Spleen (tissue), 11 donors: ENCODE data around the gene HIRIP3. TPM values are rescaled to one million over a fixed set of nuclear protein-coding genes. Genes with fewer than 3 reads are reported as not detected.

Source experiments
- DNase-seq: peaks from one replicate; pipeline ENCODE4 v3.0.0-alpha.2; 2020
- H3K27ac ChIP-seq, 8 donors: fragments of 200-600 bp; sonication (generic) in 7 of 8; 1 replicate in 4 of 8; 2 replicates in 4 of 8; pipeline versions ENCODE4 v1.5.0 to v1.8.0; 2016 to 2021; ENCODE audit warnings: inconsistent platforms in 4 of 8, mild to moderate bottlenecking in 4 of 8, moderate library complexity in 1 of 8
- H3K27me3 ChIP-seq, 7 donors: fragments of 200-600 bp; sonication (generic) in 6 of 7; replicated peaks in 1 of 7; 1 replicate in 4 of 7; 2 replicates in 3 of 7; pipeline versions ENCODE4 v1.5.0 to v1.8.0; 2016 to 2021; ENCODE audit warnings: inconsistent platforms in 3 of 7, mild to moderate bottlenecking in 1 of 7
- H3K36me3 ChIP-seq, 6 donors: fragments of 200-600 bp; sonication (generic) in 5 of 6; 1 replicate in 4 of 6; 2 replicates in 2 of 6; pipeline versions ENCODE4 v1.5.0 to v1.8.0; 2016 to 2021; ENCODE audit warnings: inconsistent platforms in 2 of 6
- H3K4me1 ChIP-seq, 6 donors: fragments of 200-600 bp; sonication (generic) in 5 of 6; 1 replicate in 3 of 6; 2 replicates in 3 of 6; pipeline versions ENCODE4 v1.5.0 to v1.8.0; 2016 to 2021; ENCODE audit warnings: inconsistent platforms in 3 of 6
- H3K4me3 ChIP-seq, 8 donors: fragments of 200-600 bp; sonication (generic) in 7 of 8; 1 replicate in 4 of 8; 2 replicates in 4 of 8; pipeline versions ENCODE4 v1.5.0 to v1.8.0; 2016 to 2021; ENCODE audit warnings: inconsistent platforms in 4 of 8, mild to moderate bottlenecking in 4 of 8, moderate library complexity in 2 of 8
- H3K9me3 ChIP-seq, 8 donors: fragments of 200-600 bp; sonication (generic) in 7 of 8; 1 replicate in 4 of 8; 2 replicates in 4 of 8; pipeline versions ENCODE4 v1.5.0 to v1.8.0; 2016 to 2021; ENCODE audit warnings: inconsistent platforms in 4 of 8
- CTCF ChIP-seq, 11 experiments: fragments of 200-600 bp in 7 of 11; fragments of 450-650 bp in 4 of 11; sonication (generic) in 4 of 11; IDR thresholded peaks in 8 of 11; conservative IDR thresholded peaks in 3 of 11; 1 replicate in 7 of 11; 2 replicates in 4 of 11; pipeline versions ENCODE4 v1.4.0 to v1.8.0; 2016 to 2021; ENCODE audit warnings: antibody characterized with exemption in 11 of 11, inconsistent platforms in 4 of 11, mild to moderate bottlenecking in 1 of 11
- POLR2A ChIP-seq, 3 donors: fragments of 450-650 bp; IDR thresholded peaks; one replicate each; pipeline ENCODE4 v1.5.1; 2017; ENCODE audit warnings: antibody characterized with exemption in 3 of 3, mild to moderate bottlenecking in 1 of 3
- POLR2AphosphoS5 ChIP-seq, 3 donors: sonication (generic); formaldehyde crosslinking; IDR thresholded peaks; one replicate each; pipeline ENCODE4 v1.5.1; 2017; ENCODE audit warnings: antibody characterized with exemption in 3 of 3
- WGBS, 5 donors: extraction: QIAGEN DNeasy Blood & Tissue Kit in 3 of 5; methylation state at CpG; one replicate each; pipeline versions ENCODE4 v1.1.5 to v1.1.7; 2013 to 2018; 5-methylcytosine and 5-hydroxymethylcytosine counted together
- intact Hi-C: fragments of 100-400 bp; cut with DNase I; formaldehyde crosslinking; loops from one replicate; pipeline ENCODE4 v1.15.0; 2023; ENCODE audit warnings: low total_unique reads
- polyA plus RNA-seq, 3 donors: library from polyadenylated mRNA; stranded (reverse); fragments of 200-250 nt; gene quantifications; one replicate each; pipeline ENCODE4 v1.2.1, GENCODE V29; 2013
- total RNA-seq, 7 donors: library from RNA; depleted of rRNA in 3 of 7; stranded (reverse); fragments of >200 nt in 3 of 7; fragmentation: NEBNext Ultra II Directional in 4 of 7; extraction: Animal tissue kit (Norgen Biotek cat#: 25700) in 4 of 7; gene quantifications; one replicate each; pipeline versions ENCODE4 v1.1.0 to v1.2.1, GENCODE V29; 2016 to 2021
- donor health status: healthy with polysubstance abuse.
- donor health status: DM: no; HTN: no; CAD: no; lungs with moderate emphysema.
- donor health status: DM: no; HTN: no; CAD: no.
- donor health status: Bipolar disorder and iron deficiency.
- donor health status: healthy.
- donor health status: DM: no; HTN: no; CAD: no.
- donor health status: DM: yes; HTN: yes; CAD: no.

Gene HIRIP3
- total and polyA plus RNA-seq, 10 donors: 10.0 to 17.7 (median 14.0) TPM

DNA sequence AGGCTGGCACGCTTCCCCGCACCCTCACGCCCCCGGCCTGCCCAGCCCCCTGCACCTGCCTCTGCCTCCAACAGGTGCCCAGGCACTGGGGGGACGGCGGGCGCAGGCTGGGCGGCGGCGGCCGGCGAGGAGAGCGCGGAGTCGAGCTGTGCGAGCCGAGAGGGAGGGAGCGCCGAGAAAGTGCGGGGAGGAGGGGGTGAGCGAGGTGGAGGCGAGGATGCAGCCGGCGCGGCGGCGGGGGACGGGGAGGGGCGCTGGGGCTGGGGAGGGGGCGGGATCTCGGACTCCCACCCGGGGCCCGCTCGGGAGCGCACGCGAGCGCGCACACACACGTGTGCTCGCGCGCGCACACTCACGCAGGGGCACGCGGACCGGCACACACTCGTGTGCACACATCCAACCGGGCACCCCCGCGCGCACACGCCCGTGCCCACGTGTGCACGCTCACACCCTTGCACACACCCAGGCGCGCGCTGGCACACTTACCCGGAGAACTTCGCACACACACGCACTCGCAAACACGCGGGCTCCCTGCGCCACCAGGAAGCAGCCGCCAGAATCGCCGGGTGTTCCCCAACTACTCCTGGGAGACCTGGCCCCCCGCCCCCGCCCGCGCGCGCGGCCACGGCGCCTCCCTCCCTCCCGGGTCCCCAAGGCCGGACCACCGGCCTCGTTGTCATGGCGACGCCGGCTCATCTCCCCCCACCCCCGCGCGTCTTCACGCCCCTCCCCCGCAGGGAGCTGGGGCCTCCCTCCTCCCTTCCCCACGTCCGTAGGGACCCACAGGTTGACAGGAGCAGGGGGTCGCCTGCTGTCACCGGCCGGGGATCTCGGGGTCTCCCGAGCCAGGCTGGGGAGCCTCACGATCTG lies 15.7 kb upstream of the HIRIP3 start, which contains the start of gene DOC2A:
Gene DOC2A (minus strand): TSS at position 184 of the 870 bp plus-strand sequence. CDS start 805 bp downstream, outside the sequence.
- 1 to 2% (median 1%) methylated on average over 58 to 99 of the region's 99 CpGs for WGBS, 5 donors
- Histone ChIP-seq H3K9me3 (no peaks in the 10 kb centered on the region), H3K27ac (no peak within 1 kb of the TSS), H3K27me3 (peaks cover 0 to 49% (median 34%) of the 10 kb centered on the region in 7 donors), H3K36me3 (peaks cover 0 to 4% (median 0%) of the 10 kb centered on the region in 6 donors), H3K4me3 (peak within 1 kb of the TSS; percentile 28 to 70 (median 42)), H3K4me1 (peaks cover 6 to 27% (median 20%) of the 10 kb centered on the region in 6 donors)
- intact Hi-C loops: no loop called here
- peak; percentile 74 for DNase-seq
- no peak for TF ChIP-seq POLR2AphosphoS5 (IDR thresholded peaks at IDR 0.05)

- Histone ChIP-seq H3K27ac (no peak overlapping the region), H3K4me3 (peak overlapping the region; percentile 28 to 70 (median 42)), H3K36me3 (peaks cover 0 to 13% (median 0%) of the 10 kb centered on the region in 6 donors), H3K9me3 (no peaks in the 10 kb centered on the region), H3K27me3 (peaks cover 0 to 49% (median 34%) of the 10 kb centered on the region in 7 donors), H3K4me1 (peaks cover 6 to 34% (median 27%) of the 10 kb centered on the region in 6 donors)
- 19 to 28% (median 23%) methylated on average over 22 to 34 of the region's 34 CpGs for WGBS, 5 donors
- DNase-seq: no peak
- intact Hi-C loops: loop anchor here (5.0 kb wide), 1 partner anchor 313 kb away; no protein-coding TSS in a partner anchor
- TF ChIP-seq CTCF (IDR thresholded peaks at IDR 0.05 in 8 of 11, conservative IDR thresholded peaks at IDR 0.05 in 3 of 11) (no peak), POLR2A (IDR thresholded peaks at IDR 0.05) (no peak), POLR2AphosphoS5 (IDR thresholded peaks at IDR 0.05) (no peak)
Measured at GRCh38 chr16:30009990-30010843, 14.8 kb upstream of the HIRIP3 start.

GRCh38 chr16:30009085-30009862 lies 13.9 kb upstream of the HIRIP3 start:
- 48 to 65% (median 63%) methylated on average over 20 to 26 of the region's 26 CpGs for WGBS, 5 donors
- Histone ChIP-seq H3K27ac (no peak overlapping the region), H3K36me3 (peaks cover 0 to 21% (median 0%) of the 10 kb centered on the region in 6 donors), H3K27me3 (peaks cover 0 to 49% (median 34%) of the 10 kb centered on the region in 7 donors), H3K4me1 (peaks cover 6 to 44% (median 32%) of the 10 kb centered on the region in 6 donors), H3K9me3 (no peaks in the 10 kb centered on the region), H3K4me3 (no peak overlapping the region)
- intact Hi-C loops: loop anchor here (5.0 kb wide), 1 partner anchor 312 kb away; no protein-coding TSS in a partner anchor
- no peak for TF ChIP-seq POLR2A (IDR thresholded peaks at IDR 0.05)
- TF ChIP-seq CTCF (IDR thresholded peaks at IDR 0.05 in 8 of 11, conservative IDR thresholded peaks at IDR 0.05 in 3 of 11): no peak
- no peak for TF ChIP-seq POLR2AphosphoS5 (IDR thresholded peaks at IDR 0.05)
- no peak for DNase-seq
